ENCODE measurements around the gene APOBEC3B.
"Not testable (repeated sequence)": the region's sequence is repeated elsewhere in the genome, so short reads cannot be mapped to it uniquely, and the experiment has no call there.

APOBEC3B gene

GRCh38 chr22:38952281-38952993 lies 29.7 kb upstream of the APOBEC3B start:
- DNase-seq = no peak

- no peak for DNase-seq
Measured at GRCh38 chr22:38953091-38953490, 29.1 kb upstream of the APOBEC3B start.

GRCh38 chr22:38953577-38954413 lies 28.4 kb upstream of the APOBEC3B start:
- no peak for DNase-seq

GRCh38 chr22:38954414-38955043 lies 27.6 kb upstream of the APOBEC3B start:
- DNase-seq = no peak

- no peak for DNase-seq
Measured at GRCh38 chr22:38955250-38955905, 26.8 kb upstream of the APOBEC3B start.

- DNase-seq = no peak
Measured at GRCh38 chr22:38955926-38956325, 26.2 kb upstream of the APOBEC3B start.

- DNase-seq = no peak
Measured at GRCh38 chr22:38956551-38956950, 25.6 kb upstream of the APOBEC3B start.

- no peak for DNase-seq
Measured at GRCh38 chr22:38957046-38957770, 24.9 kb upstream of the APOBEC3B start, which contains the start of gene APOBEC3A. Gene APOBEC3A, plus strand, starts transcription at chr22:38957609. Its CDS starts 83 bp downstream, at chr22:38957692.

GRCh38 chr22:38957808-38958650 lies 24.1 kb upstream of the APOBEC3B start:
- DNase-seq = no peak

- DNase-seq = not testable (repeated sequence)
Measured at GRCh38 chr22:38958651-38958943, 23.6 kb upstream of the APOBEC3B start.

- DNase-seq = no peak
Measured at GRCh38 chr22:38959590-38959989, 22.6 kb upstream of the APOBEC3B start.

GRCh38 chr22:38960673-38961072 lies 21.5 kb upstream of the APOBEC3B start:
- DNase-seq = not testable (repeated sequence)

- peak; percentile 6 for DNase-seq
Measured at GRCh38 chr22:38963291-38963738, 18.8 kb upstream of the APOBEC3B start.

GRCh38 chr22:38963872-38964271 lies 18.3 kb upstream of the APOBEC3B start:
- DNase-seq = no peak

GRCh38 chr22:38964306-38964705 lies 17.8 kb upstream of the APOBEC3B start:
- DNase-seq = no peak

GRCh38 chr22:38964989-38965388 lies 17.2 kb upstream of the APOBEC3B start:
- no peak for DNase-seq

GRCh38 chr22:38965614-38966379 lies 16.4 kb upstream of the APOBEC3B start:
- DNase-seq = no peak

- DNase-seq = no peak
Measured at GRCh38 chr22:38966380-38966702, 15.8 kb upstream of the APOBEC3B start.

- no peak for DNase-seq
Measured at GRCh38 chr22:38966942-38967341, 15.2 kb upstream of the APOBEC3B start.

Measured in NCI-H2029 (cell line).